ENCODE data around the gene NIN. TPM values are rescaled to one million over a fixed set of nuclear protein-coding genes. Genes with fewer than 3 reads are reported as not detected.
A peak's percentile ranks its signal among the peaks of the same experiment; 100 is the strongest.

NIN gene
- total RNA-seq, 1 experiment from 2014 or later: 16.9 TPM

GRCh38 chr14:50677527-50678063, 153.4 kb downstream of the NIN start:
- BruUV-seq (replicated peaks): no TSS peak
- intact Hi-C loops (cut with micrococcal nuclease; ENCODE audit: unreplicated experiment): no loop called here
- Histone ChIP-seq H3K9me3 (no peaks in the 10 kb centered on the region), H3K4me3 (ENCODE audit: low read depth, low read length) (no peak overlapping the region), H3K4me1 (peaks cover 58% of the 10 kb centered on the region), H3K27me3 (replicated peaks; ENCODE audit: control insufficient read depth, insufficient read depth, low read length) (no peaks in the 10 kb centered on the region), H3K36me3 (ENCODE audit: control insufficient read depth, insufficient read depth, low read length) (no peaks in the 10 kb centered on the region)
- no peaks in the 10 kb centered on the region for H3K27me3 Mint-ChIP-seq (ENCODE audit: insufficient read depth, unreplicated experiment)
- no peak for TF ChIP-seq CTCF (IDR thresholded peaks at IDR 0.05; ENCODE audit: insufficient read depth in 1 of 2, low read depth in 1 of 2, low read length in 1 of 2, severe bottlenecking in 1 of 2, unreplicated experiment in 1 of 2)
- POLR2A ChIA-PET: interaction anchor here (0.7 kb wide), 1 partner anchor 9 kb away, joined by 4 read pairs; the partner anchor contains the start of gene SAV1
- CTCF ChIA-PET: interaction anchor here (0.6 kb wide), 1 partner anchor 136 kb away, joined by 5 read pairs; no protein-coding TSS in a partner anchor
- H3K9me3 Mint-ChIP-seq (ENCODE audit: unreplicated experiment): no peaks in the 10 kb centered on the region
- no peak for DNase-seq
- H3K4me1 Mint-ChIP-seq (ENCODE audit: low read depth, unreplicated experiment): peaks cover 52% of the 10 kb centered on the region
- H3K4me3 Mint-ChIP-seq (ENCODE audit: unreplicated experiment): no peak overlapping the region
- H3K36me3 Mint-ChIP-seq (ENCODE audit: insufficient read depth, unreplicated experiment): no peaks in the 10 kb centered on the region
- no peak overlapping the region for H3K27ac Mint-ChIP-seq (ENCODE audit: unreplicated experiment)

- H3K4me3 Mint-ChIP-seq (ENCODE audit: unreplicated experiment): no peak overlapping the region
- no peak for TF ChIP-seq CTCF (IDR thresholded peaks at IDR 0.05; ENCODE audit: insufficient read depth in 1 of 2, low read depth in 1 of 2, low read length in 1 of 2, severe bottlenecking in 1 of 2, unreplicated experiment in 1 of 2)
- intact Hi-C loops (cut with micrococcal nuclease; ENCODE audit: unreplicated experiment): no loop called here
- peaks cover 58% of the 10 kb centered on the region for H3K4me1 ChIP-seq
- H3K4me1 Mint-ChIP-seq (ENCODE audit: low read depth, unreplicated experiment): peaks cover 52% of the 10 kb centered on the region
- no peaks in the 10 kb centered on the region for H3K9me3 Mint-ChIP-seq (ENCODE audit: unreplicated experiment)
- DNase-seq: no peak
- H3K27me3 Mint-ChIP-seq (ENCODE audit: insufficient read depth, unreplicated experiment): no peaks in the 10 kb centered on the region
- no peaks in the 10 kb centered on the region for H3K9me3 ChIP-seq
- CTCF ChIA-PET: interaction anchor here (0.6 kb wide), 1 partner anchor 135 kb away, joined by 5 read pairs; no protein-coding TSS in a partner anchor
- H3K4me3 ChIP-seq (ENCODE audit: low read depth, low read length): no peak overlapping the region
- no peaks in the 10 kb centered on the region for H3K36me3 ChIP-seq (ENCODE audit: control insufficient read depth, insufficient read depth, low read length)
- H3K27me3 ChIP-seq (replicated peaks; ENCODE audit: control insufficient read depth, insufficient read depth, low read length): no peaks in the 10 kb centered on the region
- peak overlapping the region; percentile 44 for H3K27ac Mint-ChIP-seq (ENCODE audit: unreplicated experiment)
- no peaks in the 10 kb centered on the region for H3K36me3 Mint-ChIP-seq (ENCODE audit: insufficient read depth, unreplicated experiment)
- POLR2A ChIA-PET: interaction anchor here (0.7 kb wide), 1 partner anchor 9 kb away, joined by 4 read pairs; the partner anchor contains the start of gene SAV1
- BruUV-seq (replicated peaks): no TSS peak
These were observed 154.0 kb downstream of the NIN start for GRCh38 chr14:50676814-50677516.

GRCh38 chr14:50675597-50675996, 155.4 kb downstream of the NIN start:
- no peaks in the 10 kb centered on the region for H3K36me3 Mint-ChIP-seq (ENCODE audit: insufficient read depth, unreplicated experiment)
- no peaks in the 10 kb centered on the region for H3K27me3 Mint-ChIP-seq (ENCODE audit: insufficient read depth, unreplicated experiment)
- ChIA-PET CTCF (interaction anchor here (0.7 to 0.9 kb wide), 2 partner anchors 13 to 39 kb away, joined by 3 to 5 read pairs; no protein-coding TSS in a partner anchor), POLR2A (no interaction called here)
- TF ChIP-seq CTCF (IDR thresholded peaks at IDR 0.05; ENCODE audit: insufficient read depth in 1 of 2, low read depth in 1 of 2, low read length in 1 of 2, severe bottlenecking in 1 of 2, unreplicated experiment in 1 of 2): no peak
- intact Hi-C loops (cut with micrococcal nuclease; ENCODE audit: unreplicated experiment): no loop called here
- Histone ChIP-seq H3K4me1 (peaks cover 60% of the 10 kb centered on the region), H3K9me3 (no peaks in the 10 kb centered on the region), H3K27me3 (replicated peaks; ENCODE audit: control insufficient read depth, insufficient read depth, low read length) (no peaks in the 10 kb centered on the region), H3K36me3 (ENCODE audit: control insufficient read depth, insufficient read depth, low read length) (no peaks in the 10 kb centered on the region), H3K4me3 (ENCODE audit: low read depth, low read length) (no peak overlapping the region)
- peaks cover 47% of the 10 kb centered on the region for H3K4me1 Mint-ChIP-seq (ENCODE audit: low read depth, unreplicated experiment)
- peak; percentile 33 to 41 for DNase-seq
- BruUV-seq (replicated peaks): no TSS peak
- no peak overlapping the region for H3K27ac Mint-ChIP-seq (ENCODE audit: unreplicated experiment)
- H3K9me3 Mint-ChIP-seq (ENCODE audit: unreplicated experiment): no peaks in the 10 kb centered on the region
- H3K4me3 Mint-ChIP-seq (ENCODE audit: unreplicated experiment): peak overlapping the region; percentile 10
